ENCODE data around the gene KRT2. TPM values are rescaled to one million over a fixed set of nuclear protein-coding genes. Genes with fewer than 3 reads are reported as not detected.

The KRT2 gene
- total RNA-seq, 1 experiment from 2014 or later = not detected

DNA sequence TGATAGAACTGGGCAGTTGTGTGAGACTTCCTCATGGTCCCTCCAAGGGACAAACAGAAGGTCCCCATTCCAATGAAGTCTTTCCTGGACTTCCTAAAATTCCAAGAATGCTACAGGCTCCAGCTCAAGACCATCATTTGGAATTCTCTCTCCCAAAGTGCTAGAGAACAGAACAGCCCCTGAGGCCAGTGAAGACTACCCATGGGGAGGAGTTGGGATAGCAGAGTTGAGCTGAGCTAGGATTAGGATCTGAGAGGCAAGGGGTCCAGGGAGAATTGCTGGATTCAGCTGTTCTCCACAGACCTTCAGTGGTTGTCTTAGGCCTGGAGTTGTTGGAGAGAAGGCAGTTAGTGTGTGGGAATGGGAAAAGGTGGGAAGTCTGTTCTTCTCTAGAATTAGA is 17.4 kb upstream of the KRT2 start:
- no peak for DNase-seq (ENCODE audit: extremely low read depth, low read depth)

DNA sequence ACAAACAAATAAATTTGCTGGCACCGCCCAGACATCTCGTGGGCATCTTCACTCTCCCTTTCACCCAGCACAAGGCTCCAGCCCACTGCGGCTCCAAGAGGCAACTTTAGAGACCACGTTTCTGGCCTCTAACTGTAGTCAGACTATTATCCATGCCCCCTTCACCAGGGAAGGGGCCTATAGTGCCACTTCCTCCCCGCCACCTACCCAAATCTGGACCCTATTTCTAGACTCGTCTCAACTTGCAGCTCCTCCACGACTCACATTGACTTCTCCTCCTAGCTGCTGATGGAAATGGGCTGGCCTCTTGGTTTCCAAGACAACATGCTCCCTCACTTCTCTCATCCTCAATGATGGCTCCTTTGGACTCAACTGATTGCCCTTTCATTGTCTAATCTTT is 15.9 kb upstream of the KRT2 start:
- DNase-seq (ENCODE audit: extremely low read depth, low read depth) = no peak

DNA sequence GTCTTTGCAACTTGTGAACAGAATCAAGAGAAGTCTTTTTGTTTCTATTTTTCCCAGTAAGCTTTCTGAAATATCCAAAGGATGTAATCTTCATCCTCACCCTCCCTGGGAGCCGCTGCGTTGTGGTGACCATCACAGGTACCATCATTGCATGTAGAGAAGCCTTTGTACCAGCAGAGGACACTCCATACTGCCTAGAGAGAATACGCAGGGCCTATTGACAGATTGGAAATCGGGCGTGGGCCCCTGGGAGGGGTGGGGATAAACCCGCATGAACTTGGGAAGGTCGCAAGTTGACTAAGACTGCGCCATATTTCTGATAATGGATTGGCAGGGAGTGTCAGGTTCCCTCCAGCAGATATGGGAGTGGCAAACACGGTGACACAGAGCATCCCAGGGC is 15.5 kb upstream of the KRT2 start:
- peak; percentile 4 for DNase-seq (ENCODE audit: extremely low read depth, low read depth)

DNA sequence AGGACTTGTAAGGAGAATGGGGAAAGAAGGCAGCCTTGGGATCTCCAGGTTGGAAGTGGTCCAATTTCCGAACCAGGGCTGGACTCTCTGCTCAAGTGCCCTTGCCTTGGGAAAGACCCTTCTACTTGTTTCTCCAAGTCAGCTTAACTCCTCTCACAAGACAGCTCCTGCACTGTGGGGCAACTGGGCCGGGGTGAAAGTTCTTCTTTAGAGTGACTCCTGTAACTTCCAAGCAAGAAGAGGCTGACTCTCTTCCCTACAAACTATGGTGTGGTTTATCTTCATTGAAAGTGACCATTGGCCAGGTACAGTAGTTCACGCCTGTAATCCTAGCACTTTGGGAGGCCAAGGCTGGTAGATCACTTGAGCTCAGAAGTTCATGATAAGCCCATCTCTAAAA is 14.5 kb upstream of the KRT2 start:
- no peak for DNase-seq (ENCODE audit: extremely low read depth, low read depth)

DNA sequence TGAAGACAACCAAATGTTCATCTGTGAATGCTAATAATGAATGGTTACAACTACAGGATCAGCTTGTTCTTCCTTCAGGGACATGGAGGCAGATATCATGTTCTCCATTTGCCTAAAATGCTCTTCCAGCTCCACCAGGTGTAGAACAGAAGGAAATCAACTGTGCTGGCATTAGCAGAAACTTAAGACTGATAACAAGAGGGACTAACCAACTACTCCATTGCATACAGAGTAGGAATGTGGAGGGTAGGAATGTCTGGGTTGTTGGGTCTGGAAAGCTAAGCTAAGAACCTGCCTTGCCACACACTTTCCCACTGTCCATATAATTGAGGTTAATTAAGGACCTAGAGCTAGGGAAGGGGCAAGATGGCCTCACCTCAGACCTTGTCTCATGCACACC is 11.4 kb upstream of the KRT2 start:
- DNase-seq (ENCODE audit: extremely low read depth, low read depth) = no peak

DNA sequence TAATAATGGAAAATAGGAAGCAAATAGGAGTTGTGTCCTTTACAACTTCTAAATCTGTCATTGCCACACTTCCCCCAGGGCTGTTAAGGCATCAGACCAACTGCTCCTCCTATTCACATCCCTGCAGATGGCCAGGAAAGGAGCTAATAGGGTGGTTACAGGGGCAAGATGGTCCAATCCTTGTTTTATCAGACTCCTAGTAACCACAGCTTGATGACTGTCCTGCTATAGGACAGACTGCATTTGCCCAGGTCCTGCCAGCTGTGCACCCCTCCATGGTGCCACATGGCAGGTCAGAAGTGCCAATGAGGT is 10.9 kb upstream of the KRT2 start:
- DNase-seq (ENCODE audit: extremely low read depth, low read depth) = no peak

DNA sequence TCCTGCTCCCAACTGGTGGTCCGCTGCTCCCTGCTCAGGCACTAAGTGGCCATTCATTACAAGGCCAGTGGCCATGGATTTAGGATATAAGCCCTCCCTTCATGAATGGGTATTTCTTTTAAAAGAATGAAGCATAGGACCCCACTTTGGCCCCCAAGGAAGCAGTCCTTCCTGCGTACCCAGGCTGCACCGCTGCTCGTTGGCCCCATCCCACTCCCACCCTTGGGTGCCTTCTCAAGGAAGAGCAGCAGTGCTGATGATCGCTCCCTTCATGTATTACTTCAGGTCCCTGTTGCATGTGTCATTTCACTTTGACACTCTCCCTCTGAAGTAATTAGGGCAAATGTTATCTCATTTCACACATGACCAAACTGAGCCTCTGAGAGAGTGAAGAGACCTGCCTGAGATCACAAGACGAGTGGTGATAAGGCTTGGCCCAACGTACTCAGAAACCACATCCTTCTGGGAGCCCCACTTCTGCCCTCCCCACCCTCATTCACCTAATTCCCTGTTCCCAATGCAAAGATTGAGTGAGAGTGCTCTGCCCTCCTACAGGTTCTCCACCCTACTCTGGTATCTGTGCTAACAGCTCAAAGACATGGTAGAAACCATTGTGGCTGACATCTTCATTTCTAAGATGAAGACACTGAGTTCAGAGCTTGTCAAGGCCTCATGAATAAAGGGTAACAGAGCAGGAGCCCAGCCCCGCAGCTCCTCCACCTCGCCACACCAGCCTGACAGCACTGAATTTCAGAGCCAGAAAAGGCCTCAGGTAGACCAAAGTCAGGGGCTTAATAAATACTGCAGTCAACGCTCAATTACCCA is 10.3 kb upstream of the KRT2 start:
- DNase-seq (ENCODE audit: extremely low read depth, low read depth) = no peak

DNA sequence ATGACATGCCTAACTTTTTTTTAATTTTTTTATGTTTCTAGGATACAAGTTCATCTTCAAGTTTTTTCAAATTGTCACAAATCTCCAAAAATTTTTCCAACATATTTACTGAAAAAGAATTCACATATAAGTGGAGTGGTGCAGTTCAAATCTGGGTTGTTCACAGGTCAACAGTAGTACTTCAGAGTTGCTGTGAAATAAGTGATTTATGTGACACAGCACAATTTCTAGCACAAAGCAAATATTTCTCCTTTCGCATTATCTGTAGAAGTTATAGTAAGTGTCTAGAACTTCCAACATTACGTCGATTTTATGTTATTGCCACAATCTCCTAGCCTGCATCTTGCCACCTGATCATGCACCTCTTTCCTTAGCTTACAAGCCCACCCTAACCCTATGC is 9.7 kb upstream of the KRT2 start:
- no peak for DNase-seq (ENCODE audit: extremely low read depth, low read depth)

DNA sequence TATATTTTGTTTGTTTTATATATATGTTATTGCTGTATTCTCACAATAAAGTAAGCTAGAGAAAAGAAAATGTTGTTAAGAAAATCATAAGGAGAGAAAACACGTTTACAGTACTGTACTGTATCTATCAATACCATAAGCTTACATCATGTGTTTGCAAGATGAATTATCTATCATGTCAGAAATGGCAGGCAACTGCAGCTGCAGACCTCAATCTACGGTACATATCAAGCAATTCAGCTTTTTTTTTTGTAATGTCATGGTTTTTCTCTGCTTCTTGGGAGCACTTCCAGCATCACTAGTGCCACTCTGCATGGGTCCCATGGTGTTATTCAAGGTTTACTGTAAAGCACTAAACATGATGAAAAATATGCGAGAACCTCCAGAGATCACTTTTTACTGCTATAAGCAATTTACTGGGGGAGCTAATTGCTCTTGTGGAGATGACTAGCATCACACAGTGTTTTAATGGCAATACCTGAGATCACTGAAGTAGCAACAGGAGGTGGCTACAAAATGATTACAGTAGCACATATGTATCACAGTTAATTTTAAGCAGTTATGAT is 9.0 kb upstream of the KRT2 start:
- no peak for DNase-seq (ENCODE audit: extremely low read depth, low read depth)

DNA sequence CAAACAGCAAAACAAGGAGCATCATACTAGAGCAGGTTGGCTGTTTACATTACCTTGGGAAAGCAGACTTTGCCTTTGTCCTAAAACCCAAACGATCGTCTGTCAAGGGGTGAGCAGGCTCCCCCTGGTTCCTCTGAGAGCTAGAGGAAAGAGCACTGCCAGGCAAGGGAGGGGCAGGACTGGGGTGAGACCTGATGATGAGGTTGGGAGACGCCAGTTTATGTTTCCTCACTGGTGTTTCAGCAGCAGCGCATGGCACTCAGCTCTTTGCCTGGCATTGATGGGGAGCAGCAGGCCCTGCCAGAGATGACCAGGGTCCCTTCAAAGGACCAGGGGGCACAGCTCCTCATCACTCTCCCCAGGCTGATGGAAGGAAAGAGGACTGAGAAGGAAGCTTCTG is 7.9 kb upstream of the KRT2 start:
- DNase-seq (ENCODE audit: extremely low read depth, low read depth) = no peak

DNA sequence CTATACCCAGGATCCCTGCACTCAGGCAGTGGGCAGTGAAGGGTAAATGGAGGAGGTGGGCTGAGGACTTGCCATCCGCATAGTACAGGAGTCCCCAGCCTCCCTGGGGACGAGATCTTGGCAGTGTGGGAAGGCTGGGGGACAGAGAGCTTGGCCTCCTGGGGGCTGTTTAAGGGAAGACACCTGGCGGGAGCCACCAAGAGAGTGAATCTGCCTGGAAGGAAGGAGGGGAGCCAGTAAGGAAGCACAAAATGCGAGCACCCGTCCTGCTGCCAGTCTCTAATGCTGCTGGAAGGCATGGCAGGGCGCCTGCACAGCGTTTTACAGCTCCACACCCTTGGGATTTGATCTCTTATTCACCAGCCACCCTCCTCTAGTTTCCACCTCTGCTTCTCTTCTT is 7.4 kb upstream of the KRT2 start:
- no peak for DNase-seq (ENCODE audit: extremely low read depth, low read depth)

DNA sequence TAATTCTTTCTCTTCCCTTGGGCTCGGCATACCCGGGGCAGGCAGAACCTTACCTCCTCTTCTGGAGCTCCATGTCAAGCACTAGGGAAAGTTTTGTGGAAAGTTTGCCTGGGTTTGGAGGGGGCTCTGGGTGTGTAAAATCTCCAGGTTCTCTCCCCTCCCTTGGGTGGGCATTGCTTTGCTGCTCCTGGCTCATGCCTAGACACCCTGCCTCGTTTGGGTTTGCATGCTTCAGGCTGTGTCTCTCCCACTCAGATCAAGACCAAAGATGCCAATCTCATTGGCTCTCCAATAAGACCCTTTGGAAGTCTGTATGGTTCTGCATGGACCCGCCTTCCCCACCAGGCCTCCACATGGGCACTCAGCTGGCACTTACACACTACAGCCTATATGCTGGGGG is 6.2 kb upstream of the KRT2 start:
- no peak for DNase-seq (ENCODE audit: extremely low read depth, low read depth)

DNA sequence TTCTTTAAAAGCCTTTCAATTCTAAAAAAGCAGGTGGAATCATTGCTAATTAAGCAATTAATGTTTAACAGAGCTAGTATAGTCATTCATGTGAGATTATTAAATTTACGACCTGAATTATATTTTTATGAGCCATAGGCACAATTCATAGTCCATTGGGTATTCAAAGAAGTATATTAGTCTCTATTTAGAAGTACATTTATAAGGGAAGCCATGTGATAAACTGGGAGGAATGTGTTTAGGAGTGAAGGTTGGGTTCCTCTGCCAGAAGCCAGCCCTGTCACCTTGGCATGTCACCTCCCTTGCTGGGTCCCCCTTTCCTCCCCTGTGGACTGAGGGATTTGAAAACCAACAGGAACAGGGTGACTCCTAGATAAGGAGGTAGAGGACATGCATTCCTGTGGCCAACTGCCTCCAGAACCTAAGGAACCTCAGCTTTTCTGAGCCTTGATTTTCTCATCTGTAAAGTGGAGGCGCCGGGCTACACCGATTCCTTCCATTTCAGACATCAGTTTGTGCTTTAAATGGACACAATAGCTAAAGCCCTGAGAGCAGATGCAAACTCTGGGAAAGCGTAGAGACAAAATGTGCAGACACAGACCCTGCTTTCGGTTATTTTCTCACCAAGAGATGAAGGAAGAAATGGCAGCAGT is 5.4 kb upstream of the KRT2 start:
- DNase-seq (ENCODE audit: extremely low read depth, low read depth) = no peak

DNA sequence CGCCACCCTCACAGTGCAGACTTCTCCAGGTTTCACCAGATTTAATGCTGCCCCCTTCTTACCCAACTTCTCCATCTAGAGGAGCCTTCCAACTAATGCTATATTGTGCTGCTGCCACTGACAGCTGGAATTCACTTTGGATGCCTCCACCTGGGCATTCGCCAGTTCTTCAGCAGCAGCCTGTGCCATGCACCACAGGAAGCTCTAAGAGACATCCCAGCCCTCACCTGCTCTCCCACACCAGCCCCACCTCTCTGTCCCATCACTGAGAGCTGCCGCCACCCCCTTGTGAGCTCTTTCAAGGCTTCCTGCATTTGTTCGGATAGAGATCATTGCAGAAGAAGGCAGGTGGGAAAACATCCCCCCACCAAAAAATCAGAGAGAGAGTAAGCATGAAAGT is 4.6 kb upstream of the KRT2 start:
- DNase-seq (ENCODE audit: extremely low read depth, low read depth) = no peak

DNA sequence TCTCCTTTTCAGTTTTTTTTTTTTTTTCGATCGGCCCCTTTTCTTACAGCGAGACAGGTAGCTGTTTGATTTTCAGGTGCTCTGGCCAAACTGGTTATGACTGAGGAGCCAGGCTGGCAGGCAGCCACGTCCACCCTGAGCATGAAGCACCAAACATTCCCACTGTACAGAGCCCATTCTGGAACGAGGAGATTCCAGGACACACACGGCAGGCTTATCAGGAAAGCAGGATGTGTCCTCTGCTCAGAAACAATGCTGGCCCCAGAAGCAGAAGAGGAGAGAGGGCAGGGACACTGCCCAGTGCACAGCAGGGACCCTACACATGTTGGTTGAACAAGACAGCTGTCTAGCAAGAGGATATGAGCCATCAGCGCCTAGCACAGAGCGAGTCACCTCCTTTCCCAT is 3.7 kb upstream of the KRT2 start:
- DNase-seq (ENCODE audit: extremely low read depth, low read depth) = no peak

DNA sequence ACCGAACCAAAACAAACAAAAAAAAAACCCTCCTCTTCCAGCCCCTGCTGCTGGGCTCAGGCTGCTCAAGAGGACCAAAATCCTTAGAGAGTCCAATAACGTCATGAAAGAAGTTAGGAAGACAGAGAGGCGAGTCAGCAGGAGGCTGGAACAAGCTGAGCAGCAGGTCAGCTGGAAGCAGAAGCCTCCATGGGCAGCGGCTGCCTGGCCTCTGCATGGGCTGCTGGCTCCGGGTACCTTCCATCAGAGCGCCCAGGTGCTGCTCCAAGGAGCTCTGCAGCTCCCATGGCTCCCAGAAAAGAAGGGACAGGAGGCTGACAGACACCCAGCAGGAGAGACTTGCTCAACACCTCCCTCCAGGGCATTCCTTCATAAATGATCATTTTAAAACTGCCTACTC is 3.2 kb upstream of the KRT2 start:
- DNase-seq (ENCODE audit: extremely low read depth, low read depth) = no peak

DNA sequence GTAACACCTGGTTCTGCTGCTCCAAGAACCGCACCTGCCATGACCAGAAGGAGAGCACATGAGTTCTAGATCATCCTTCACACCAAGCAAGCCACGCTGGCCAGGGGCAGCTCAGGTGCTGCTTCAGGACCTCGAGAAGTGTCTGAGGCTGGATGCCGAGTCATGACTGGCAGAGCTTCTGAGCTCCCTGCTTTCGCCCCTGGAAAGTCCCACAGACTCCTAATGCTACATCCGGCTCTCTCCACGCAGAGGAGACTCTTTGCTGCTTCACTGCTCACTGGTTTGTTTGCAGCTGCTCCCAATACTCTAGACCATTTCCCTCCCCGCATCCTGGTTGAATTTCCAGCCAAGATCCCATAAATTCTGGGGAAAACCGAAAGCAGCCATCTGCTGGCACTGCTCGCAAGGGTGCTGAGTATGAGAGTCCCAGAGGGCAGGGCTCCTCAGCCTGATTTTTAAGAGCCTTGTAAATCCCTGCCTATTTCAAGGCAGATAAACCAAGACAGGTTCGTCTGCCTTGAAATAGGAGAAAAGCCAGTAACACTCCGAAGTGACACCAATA is 1.4 kb downstream of the KRT2 start:
- no peak for DNase-seq (ENCODE audit: extremely low read depth, low read depth)

DNA sequence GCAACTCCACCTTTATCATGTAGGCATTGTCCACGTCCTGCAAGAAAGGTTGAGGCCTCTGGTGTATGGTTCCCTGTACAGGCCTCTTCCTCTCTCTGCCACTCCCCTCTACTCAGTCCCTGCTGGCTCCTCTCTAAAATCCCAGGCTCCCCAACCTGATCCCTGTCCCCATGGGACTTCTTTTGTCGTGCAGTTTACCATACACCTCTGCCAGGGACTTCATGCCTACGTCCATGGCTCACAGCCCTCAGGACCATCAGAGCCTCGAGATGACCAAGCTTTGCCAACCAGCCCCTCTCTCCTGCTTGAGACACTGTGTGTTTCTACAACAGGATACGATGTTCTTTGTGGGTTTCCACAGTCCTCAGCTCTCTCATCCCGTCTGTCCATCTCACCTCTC is 2.9 kb downstream of the KRT2 start:
- DNase-seq (ENCODE audit: extremely low read depth, low read depth) = no peak

DNA sequence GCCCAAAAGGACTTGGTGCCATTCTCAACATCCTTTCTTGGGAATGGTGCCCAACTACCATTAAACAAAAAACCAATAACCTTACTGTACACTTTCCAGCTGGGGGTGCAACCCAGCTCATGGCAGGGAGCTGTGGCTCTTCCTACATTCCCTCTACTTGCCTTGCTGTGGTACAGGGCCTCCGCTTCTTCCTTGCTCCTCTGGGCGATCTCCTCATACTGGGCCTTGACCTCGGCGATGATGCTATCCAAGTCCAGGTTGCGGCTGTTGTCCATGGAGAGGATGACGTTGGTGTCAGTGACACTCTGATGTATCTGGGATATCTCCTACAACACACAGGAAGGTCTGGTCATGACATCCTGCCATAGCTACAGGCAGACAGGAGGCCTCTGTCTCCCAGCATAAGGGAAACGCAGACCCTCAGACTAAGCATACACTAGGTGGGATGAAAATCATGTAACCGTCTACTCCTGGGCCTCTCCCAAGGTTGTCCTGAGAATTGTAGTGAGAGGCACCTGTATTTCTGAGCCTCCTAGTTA is 3.9 kb downstream of the KRT2 start:
- no peak for DNase-seq (ENCODE audit: extremely low read depth, low read depth)

DNA sequence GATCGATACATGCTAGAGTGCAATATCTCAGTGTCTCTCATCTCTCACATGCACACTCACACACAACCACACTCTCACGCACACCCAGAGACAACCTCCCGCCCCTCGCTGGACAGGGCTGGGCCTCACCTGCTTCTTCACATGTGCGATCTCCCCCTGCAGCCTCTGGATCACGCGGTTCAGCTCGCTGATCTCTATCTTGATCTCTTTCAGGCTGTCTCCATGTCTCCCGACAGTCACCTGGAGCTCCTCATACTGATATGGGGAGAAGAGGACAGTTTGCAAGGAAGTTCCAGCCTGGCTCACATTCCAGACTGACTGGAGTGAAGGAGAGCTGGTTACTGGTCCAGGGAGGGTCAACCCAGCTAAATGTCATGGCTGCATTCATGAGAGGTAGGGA is 4.4 kb downstream of the KRT2 start:
- no peak for DNase-seq (ENCODE audit: extremely low read depth, low read depth)

DNA sequence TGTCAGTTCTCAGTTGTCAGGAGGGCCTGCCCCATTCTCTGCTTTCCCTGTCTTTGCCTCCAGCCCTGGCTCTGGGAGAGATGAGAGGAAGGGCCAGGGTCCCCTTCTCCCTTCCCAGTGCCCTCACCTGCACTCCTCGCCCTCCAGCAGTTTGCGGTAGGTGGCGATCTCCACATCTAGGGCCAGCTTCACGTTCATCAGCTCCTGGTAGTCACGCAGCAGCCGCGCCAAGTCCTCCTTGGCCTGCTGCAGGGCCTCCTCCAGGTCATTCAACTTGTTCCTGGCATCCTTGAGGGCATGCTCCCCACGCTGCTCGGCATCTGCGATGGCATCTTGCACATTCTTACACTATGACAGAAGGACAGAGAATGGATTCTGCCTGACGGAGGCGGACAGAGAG is 5.4 kb downstream of the KRT2 start:
- no peak for DNase-seq (ENCODE audit: extremely low read depth, low read depth)

DNA sequence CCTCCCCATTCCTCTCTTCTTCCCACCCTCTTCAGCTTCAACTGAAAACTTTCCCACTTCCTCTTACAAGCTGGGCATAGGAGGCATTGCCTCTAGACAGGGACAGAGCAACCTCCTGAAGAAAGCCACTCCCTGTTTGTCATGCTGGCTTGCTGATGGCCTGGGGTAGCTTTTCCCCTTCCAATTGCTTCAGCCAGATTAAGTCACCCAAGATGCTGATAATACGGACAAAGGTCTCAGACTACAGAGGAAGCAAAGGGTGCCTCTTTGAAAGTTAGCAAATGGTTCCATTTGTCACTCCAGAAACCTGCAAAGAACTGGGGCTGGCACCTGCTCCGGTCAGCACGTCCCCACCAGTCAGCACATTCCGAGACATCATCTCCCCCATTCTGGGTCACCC is 6.0 kb downstream of the KRT2 start:
- DNase-seq (ENCODE audit: extremely low read depth, low read depth) = no peak

All from NCI-H460 (cell line).